Neuronal stem cell (in vitro differentiated cells): Measurements from ENCODE around the gene HKDC1.
A peak's percentile ranks its signal among the peaks of the same experiment; 100 is the strongest.

Source experiments
- DNase-seq: peaks from one replicate; pipeline ENCODE4 v3.0.0-alpha.2; 2013; ENCODE audit warnings: low spot score
- H2AFZ ChIP-seq: one replicate; pipeline ENCODE4 v1.6.1; 2013; ENCODE audit warnings: mild to moderate bottlenecking, low read length, inconsistent platforms
- H2AK5ac ChIP-seq: 2 replicates; pipeline ENCODE4 v1.6.1; 2013; ENCODE audit warnings: low read depth, mild to moderate bottlenecking, inconsistent platforms, low read length, moderate library complexity, mixed read lengths
- H2BK120ac ChIP-seq: 2 replicates; pipeline ENCODE4 v1.6.1; 2013; ENCODE audit warnings: low read depth, mild to moderate bottlenecking, inconsistent platforms, low read length, moderate library complexity, mixed read lengths
- H2BK12ac ChIP-seq: one replicate; pipeline ENCODE4 v1.6.1; 2013; ENCODE audit warnings: low read length, inconsistent platforms
- H2BK15ac ChIP-seq: 2 replicates; pipeline ENCODE4 v1.6.1; 2013; ENCODE audit warnings: mild to moderate bottlenecking, low read length, inconsistent platforms, mixed read lengths
- H2BK5ac ChIP-seq: one replicate; pipeline ENCODE4 v1.6.1; 2013; ENCODE audit warnings: inconsistent platforms, mild to moderate bottlenecking, low read length, moderate library complexity
- H3K14ac ChIP-seq: one replicate; pipeline ENCODE4 v1.6.1; 2013; ENCODE audit warnings: low read length, inconsistent platforms
- H3K18ac ChIP-seq: 2 replicates; pipeline ENCODE4 v1.6.1; 2013; ENCODE audit warnings: low read length, inconsistent platforms
- H3K23ac ChIP-seq: 2 replicates; pipeline ENCODE4 v1.6.1; 2013; ENCODE audit warnings: low read depth, mild to moderate bottlenecking, mixed read lengths, low read length, inconsistent platforms; ENCODE audit not compliant: poor library complexity
- H3K27ac ChIP-seq: replicated peaks from 3 replicates; pipeline ENCODE4 v1.5.1; 2013; ENCODE audit warnings: low read length, inconsistent platforms
- H3K27me3 ChIP-seq, 3 experiments: 2 replicates each; pipeline ENCODE4 v1.6.1; 2013; ENCODE audit warnings: low read length in 3 of 3, mild to moderate bottlenecking in 2 of 3, inconsistent platforms in 1 of 3, low read depth in 1 of 3, mixed read lengths in 1 of 3, moderate library complexity in 1 of 3; ENCODE audit not compliant: control insufficient read depth in 3 of 3, insufficient read depth in 3 of 3
- H3K36me3 ChIP-seq, 2 donors: replicated peaks in 1 of 2; 2 replicates each; pipeline ENCODE4 v1.6.1; 2013; ENCODE audit warnings: low read length in 2 of 2; ENCODE audit not compliant: control insufficient read depth in 2 of 2, insufficient read depth in 2 of 2
- H3K4ac ChIP-seq: 2 replicates; pipeline ENCODE4 v1.6.1; 2013; ENCODE audit warnings: inconsistent platforms, mild to moderate bottlenecking, low read length, moderate library complexity
- H3K4me1 ChIP-seq, 2 donors: 1 replicate in 1 of 2; 2 replicates in 1 of 2; pipeline ENCODE4 v1.6.1; 2013; ENCODE audit warnings: low read length in 2 of 2, low read depth in 1 of 2; ENCODE audit not compliant: control insufficient read depth in 2 of 2, insufficient read depth in 1 of 2
- H3K4me2 ChIP-seq: one replicate; pipeline ENCODE4 v1.6.1; 2013; ENCODE audit warnings: mild to moderate bottlenecking, low read length, inconsistent platforms; ENCODE audit not compliant: insufficient read depth, poor library complexity, severe bottlenecking
- H3K4me3 ChIP-seq, 2 donors: 2 replicates each; pipeline ENCODE4 v1.5.1; 2013; ENCODE audit warnings: low read length in 2 of 2, mild to moderate bottlenecking in 2 of 2, inconsistent platforms in 1 of 2, moderate library complexity in 1 of 2
- H3K79me1 ChIP-seq: one replicate; pipeline ENCODE4 v1.6.1; 2013; ENCODE audit warnings: low read depth, mild to moderate bottlenecking, inconsistent platforms, low read length, moderate library complexity
- H3K9ac ChIP-seq: one replicate; pipeline ENCODE4 v1.6.1; 2013; ENCODE audit warnings: mild to moderate bottlenecking, low read depth, low read length, inconsistent platforms; ENCODE audit not compliant: poor library complexity
- H3K9me3 ChIP-seq, 2 donors: replicated peaks in 1 of 2; 2 replicates each; pipeline versions ENCODE3 to v1.6.1; 2013; ENCODE audit warnings: low read length in 2 of 2, mild to moderate bottlenecking in 2 of 2, inconsistent platforms in 1 of 2, low read depth in 1 of 2, mixed read lengths in 1 of 2, moderate library complexity in 1 of 2; ENCODE audit not compliant: control insufficient read depth in 2 of 2, insufficient read depth in 1 of 2
- H4K8ac ChIP-seq: one replicate; pipeline ENCODE4 v1.6.1; 2013; ENCODE audit warnings: low read depth, mild to moderate bottlenecking, inconsistent platforms, low read length, moderate library complexity
- H4K91ac ChIP-seq: one replicate; pipeline ENCODE4 v1.6.1; 2013; ENCODE audit warnings: low read length, low read depth, mild to moderate bottlenecking, inconsistent platforms; ENCODE audit not compliant: poor library complexity
- WGBS, 2 donors: extraction: QIAGEN DNeasy Blood & Tissue Kit; methylation state at CpG; one replicate each; pipeline ENCODE4 v1.1.7; 2013; ENCODE audit warnings: missing lambda C conversion rate in 2 of 2, mixed read lengths in 1 of 2; ENCODE audit not compliant: insufficient read length in 2 of 2, insufficient replicate concordance in 1 of 2; ENCODE audit errors: extremely low coverage in 2 of 2; 5-methylcytosine and 5-hydroxymethylcytosine counted together

Gene HKDC1

DNA sequence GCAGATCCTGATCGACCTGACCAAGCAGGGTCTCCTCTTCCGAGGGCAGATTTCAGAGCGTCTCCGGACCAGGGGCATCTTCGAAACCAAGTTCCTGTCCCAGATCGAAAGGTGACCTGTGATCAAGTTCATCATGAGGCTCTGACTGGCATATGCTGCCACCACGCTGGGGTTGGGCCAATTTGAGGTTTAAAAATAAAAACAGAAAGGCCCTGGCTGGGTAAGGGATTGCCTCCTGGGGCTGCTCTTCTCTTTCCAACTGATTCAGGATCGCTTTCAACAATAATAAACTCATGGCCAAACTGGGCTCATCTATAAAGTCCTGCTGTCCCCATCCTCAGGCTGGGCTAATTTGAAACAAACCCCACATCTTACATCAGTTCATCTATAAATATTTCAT lies 41.1 kb downstream of the HKDC1 start:
- H3K36me3 ChIP-seq, result no peaks in the 10 kb centered on the region
- no peaks in the 10 kb centered on the region for H3K9me3 ChIP-seq
- H3K23ac ChIP-seq, result no peak overlapping the region
- H2BK120ac ChIP-seq, result no peak overlapping the region
- no peak overlapping the region for H3K4me2 ChIP-seq
- no peak overlapping the region for H2BK5ac ChIP-seq
- H3K14ac ChIP-seq, result no peak overlapping the region
- H3K4me3 ChIP-seq, result no peak overlapping the region
- no peak overlapping the region for H3K18ac ChIP-seq
- no peaks in the 10 kb centered on the region for H3K79me1 ChIP-seq
- H4K8ac ChIP-seq, result no peak overlapping the region
- H3K27ac ChIP-seq, result no peak overlapping the region
- WGBS, 2 donors, result no CpG with 5 or more reads among the region's 8 CpGs
- DNase-seq, result no peak
- peaks cover 0 to 67% (median 0%) of the 10 kb centered on the region in 3 experiments for H3K27me3 ChIP-seq
- H2BK15ac ChIP-seq, result no peak overlapping the region
- no peaks in the 10 kb centered on the region for H3K4me1 ChIP-seq
- no peak overlapping the region for H3K9ac ChIP-seq
- no peak overlapping the region for H4K91ac ChIP-seq
- no peak overlapping the region for H3K4ac ChIP-seq
- no peak overlapping the region for H2AFZ ChIP-seq
- no peak overlapping the region for H2BK12ac ChIP-seq
- no peak overlapping the region for H2AK5ac ChIP-seq

GRCh38 chr10:69262292-69262751 lies 42.2 kb downstream of the HKDC1 start:
- Histone ChIP-seq H3K23ac (no peak overlapping the region), H3K36me3 (no peaks in the 10 kb centered on the region), H3K18ac (no peak overlapping the region), H4K91ac (no peak overlapping the region), H3K9me3 (no peaks in the 10 kb centered on the region), H3K27me3 (peaks cover 0 to 73% (median 0%) of the 10 kb centered on the region in 3 experiments), H2BK5ac (no peak overlapping the region), H3K4me1 (no peaks in the 10 kb centered on the region), H4K8ac (no peak overlapping the region), H3K27ac (no peak overlapping the region), H2AK5ac (no peak overlapping the region), H3K4me3 (no peak overlapping the region), H3K4me2 (no peak overlapping the region), H2BK12ac (no peak overlapping the region), H3K4ac (no peak overlapping the region), H3K14ac (no peak overlapping the region), H3K9ac (no peak overlapping the region), H3K79me1 (no peaks in the 10 kb centered on the region), H2AFZ (no peak overlapping the region), H2BK120ac (no peak overlapping the region), H2BK15ac (no peak overlapping the region)
- no CpG with 5 or more reads among the region's 3 CpGs for whole genome bisulfite sequencing, 2 donors
- DNase-seq, result no peak

DNA sequence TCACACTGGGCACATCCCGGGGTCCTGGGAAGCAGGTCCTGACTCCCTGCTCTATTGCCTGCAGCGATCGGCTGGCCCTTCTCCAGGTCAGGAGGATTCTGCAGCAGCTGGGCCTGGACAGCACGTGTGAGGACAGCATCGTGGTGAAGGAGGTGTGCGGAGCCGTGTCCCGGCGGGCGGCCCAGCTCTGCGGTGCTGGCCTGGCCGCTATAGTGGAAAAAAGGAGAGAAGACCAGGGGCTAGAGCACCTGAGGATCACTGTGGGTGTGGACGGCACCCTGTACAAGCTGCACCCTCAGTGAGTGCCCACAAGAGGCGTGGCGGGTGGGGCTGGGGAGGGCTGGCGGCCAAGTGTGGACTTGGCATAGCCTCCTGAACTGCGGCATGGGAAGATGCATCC lies 45.4 kb downstream of the HKDC1 start:
- no peaks in the 10 kb centered on the region for H3K79me1 ChIP-seq
- no peak for DNase-seq
- no peak overlapping the region for H2BK5ac ChIP-seq

DNA sequence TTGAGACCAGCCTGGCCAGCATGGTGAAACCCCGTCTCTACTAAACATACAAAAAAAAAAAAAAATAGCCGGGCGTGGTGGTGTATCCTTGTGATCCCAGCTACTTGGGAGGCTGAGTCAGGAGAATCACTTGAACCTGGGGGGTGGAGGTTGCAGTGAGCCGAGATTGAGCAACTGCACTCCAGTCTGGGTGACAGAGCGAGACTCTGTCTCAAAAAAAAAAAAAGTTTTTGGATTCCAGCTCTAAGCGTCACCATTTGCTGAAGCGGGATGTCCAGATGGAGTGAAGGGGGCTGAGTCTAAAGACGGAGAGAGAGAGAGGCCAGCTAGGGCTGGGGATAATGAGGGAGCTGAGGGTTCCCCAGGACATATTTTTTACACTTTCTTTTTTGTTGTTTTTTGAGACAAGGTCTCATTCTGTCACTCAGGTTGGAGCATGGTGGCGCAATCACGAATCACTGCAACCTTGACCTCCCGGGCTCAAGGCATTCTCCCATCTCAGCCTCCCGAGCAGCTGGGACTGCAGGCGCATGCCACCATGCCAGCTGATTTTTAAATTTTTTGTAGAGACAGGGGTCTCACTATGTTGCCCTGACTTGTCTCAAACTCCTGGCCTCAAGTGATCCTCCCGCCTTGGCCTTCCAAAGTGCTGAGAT lies 48.8 kb downstream of the HKDC1 start:
- no peak overlapping the region for H2BK120ac ChIP-seq
- H4K8ac ChIP-seq, result no peak overlapping the region
- H2AFZ ChIP-seq, result no peak overlapping the region
- H2BK5ac ChIP-seq, result no peak overlapping the region
- H3K14ac ChIP-seq, result no peak overlapping the region
- H4K91ac ChIP-seq, result no peak overlapping the region
- H3K4me1 ChIP-seq, result no peaks in the 10 kb centered on the region
- no peaks in the 10 kb centered on the region for H3K9me3 ChIP-seq
- H3K18ac ChIP-seq, result no peak overlapping the region
- H3K79me1 ChIP-seq, result no peaks in the 10 kb centered on the region
- H3K27me3 ChIP-seq, result peaks cover 0 to 37% (median 0%) of the 10 kb centered on the region in 3 experiments
- no peak overlapping the region for H2AK5ac ChIP-seq
- no CpG with 5 or more reads among the region's 14 CpGs for WGBS, 2 donors
- no peak overlapping the region for H2BK15ac ChIP-seq
- H3K23ac ChIP-seq, result no peak overlapping the region
- no peak overlapping the region for H3K9ac ChIP-seq
- no peak overlapping the region for H2BK12ac ChIP-seq
- no peak overlapping the region for H3K4ac ChIP-seq
- no peak for DNase-seq
- no peak overlapping the region for H3K4me3 ChIP-seq
- H3K36me3 ChIP-seq, result no peaks in the 10 kb centered on the region
- H3K27ac ChIP-seq, result no peak overlapping the region
- no peak overlapping the region for H3K4me2 ChIP-seq

More for the DNA sequence above, 45.4 kb downstream of the HKDC1 start:
- no peaks in the 10 kb centered on the region for H3K4me1 ChIP-seq
- H2AK5ac ChIP-seq, result peak overlapping the region; percentile 90
- WGBS, 2 donors, result no CpG with 5 or more reads among the region's 17 CpGs
- no peak overlapping the region for H3K14ac ChIP-seq
- no peak overlapping the region for H3K4me3 ChIP-seq
- H3K18ac ChIP-seq, result no peak overlapping the region
- no peak overlapping the region for H3K4ac ChIP-seq
- no peak overlapping the region for H3K4me2 ChIP-seq
- H2BK15ac ChIP-seq, result peak overlapping the region; percentile 75
- H3K27ac ChIP-seq, result no peak overlapping the region
- H2BK12ac ChIP-seq, result peak overlapping the region; percentile 41
- no peak overlapping the region for H4K91ac ChIP-seq
- H3K9me3 ChIP-seq, result no peaks in the 10 kb centered on the region
- peak overlapping the region; percentile 43 for H4K8ac ChIP-seq
- no peak overlapping the region for H2BK120ac ChIP-seq
- H3K27me3 ChIP-seq, result peaks cover 0 to 65% (median 0%) of the 10 kb centered on the region in 3 experiments
- H3K36me3 ChIP-seq, result no peaks in the 10 kb centered on the region
- peak overlapping the region; percentile 44 for H3K9ac ChIP-seq
- no peak overlapping the region for H2AFZ ChIP-seq
- H3K23ac ChIP-seq, result peak overlapping the region; percentile 25
